CD4-positive, alpha-beta T cell (primary cell): Measurements from ENCODE around the gene EIF5A. TPM values are rescaled to one million over a fixed set of nuclear protein-coding genes. Genes with fewer than 3 reads are reported as not detected.

Experiments used
- ATAC-seq: fragments of 200-7000 bp; cut with Tn5 transposase; one replicate; pipeline ENCODE4 v1.10.0; 2022; ENCODE audit warnings: mild to moderate bottlenecking; ENCODE audit not compliant: poor library complexity
- CTCF ChIA-PET: fragments of 350-600 bp; sonication (Branson Sonifier 250); formaldehyde crosslinking; loops from one replicate; lab custom pipeline; 2021; ENCODE audit warnings: antibody characterized with exemption, inconsistent platforms; lab: Charles Lee
- POLR2A ChIA-PET: fragments of 350-600 bp; sonication (Branson Sonifier 250); formaldehyde crosslinking; loops from one replicate; lab custom pipeline; 2021; ENCODE audit warnings: antibody characterized with exemption, inconsistent platforms; lab: Charles Lee
- DNase-seq, 14 experiments: peaks; one replicate each; pipeline ENCODE4 v3.0.0-alpha.2; 2013 to 2020; ENCODE audit warnings: mixed read lengths in 2 of 14
- H3K27ac ChIP-seq, 2 donors: one replicate each; pipeline versions ENCODE4 v1.5.1 to v1.7.0; 2013; ENCODE audit warnings: low read length in 2 of 2, low read depth in 1 of 2, mild to moderate bottlenecking in 1 of 2
- H3K27me3 ChIP-seq, 2 experiments: 1 replicate in 1 of 2; 2 replicates in 1 of 2; pipeline versions ENCODE4 v1.6.1 to v1.7.0; 2013; ENCODE audit warnings: low read length in 2 of 2, control low read depth in 1 of 2, mild to moderate bottlenecking in 1 of 2, moderate library complexity in 1 of 2; ENCODE audit not compliant: insufficient read depth in 2 of 2, control insufficient read depth in 1 of 2
- H3K36me3 ChIP-seq: one replicate; pipeline ENCODE4 v1.6.1; 2013; ENCODE audit warnings: low read length, control low read depth; ENCODE audit not compliant: insufficient read depth
- H3K4me1 ChIP-seq: one replicate; pipeline ENCODE4 v1.6.1; 2013; ENCODE audit warnings: low read length, control low read depth; ENCODE audit not compliant: insufficient read depth
- H3K4me3 ChIP-seq: one replicate; pipeline ENCODE4 v1.5.1; 2013; ENCODE audit warnings: mild to moderate bottlenecking, low read length, moderate library complexity
- H3K9me3 ChIP-seq, 2 experiments: 1 replicate in 1 of 2; 2 replicates in 1 of 2; pipeline versions ENCODE4 v1.6.1 to v1.7.0; 2013; ENCODE audit warnings: low read length in 2 of 2, mild to moderate bottlenecking in 2 of 2, control low read depth in 1 of 2, moderate library complexity in 1 of 2; ENCODE audit not compliant: control insufficient read depth in 1 of 2, insufficient read depth in 1 of 2
- H3K27ac Mint-ChIP-seq: one replicate; pipeline ENCODE4 v1.8.0; 2020; ENCODE audit warnings: mixed read lengths
- H3K27me3 Mint-ChIP-seq: one replicate; pipeline ENCODE4 v1.8.0; 2021; ENCODE audit warnings: mixed read lengths
- H3K36me3 Mint-ChIP-seq: one replicate; pipeline ENCODE4 v1.8.0; 2021; ENCODE audit warnings: low read depth, mixed read lengths
- H3K4me1 Mint-ChIP-seq: one replicate; pipeline ENCODE4 v1.8.0; 2021; ENCODE audit warnings: low read depth, mixed read lengths
- H3K4me3 Mint-ChIP-seq: one replicate; pipeline ENCODE4 v1.8.0; 2020; ENCODE audit warnings: mild to moderate bottlenecking, mixed read lengths
- H3K9me3 Mint-ChIP-seq: one replicate; pipeline ENCODE4 v1.8.0; 2020; ENCODE audit warnings: mixed read lengths
- intact Hi-C, 2 experiments: fragments of 100-400 bp; cut with DNase I in 1 of 2; cut with micrococcal nuclease in 1 of 2; formaldehyde crosslinking; loops; one replicate each; pipeline versions ENCODE4 v1.15.1 to v1.9.0; 2023 to 2025; cut with DNase I, micrococcal nuclease
- total RNA-seq, 174 experiments: library from RNA in 2 of 174; stranded (reverse) in 2 of 174; gene quantifications; one replicate each; pipeline ENCODE4 v1.2.3 and lab custom pipeline; 2021 to 2026
- TF ChIP-seq, protein P1 (sequence below): fragments of 200-600 bp; IDR thresholded peaks from one replicate; pipeline ENCODE4 v1.8.0; 2022; ENCODE audit warnings: antibody characterized with exemption, mild to moderate bottlenecking

EIF5A gene
- total RNA-seq, 2 experiments from 2014 or later = 471 to 480 TPM

DNA sequence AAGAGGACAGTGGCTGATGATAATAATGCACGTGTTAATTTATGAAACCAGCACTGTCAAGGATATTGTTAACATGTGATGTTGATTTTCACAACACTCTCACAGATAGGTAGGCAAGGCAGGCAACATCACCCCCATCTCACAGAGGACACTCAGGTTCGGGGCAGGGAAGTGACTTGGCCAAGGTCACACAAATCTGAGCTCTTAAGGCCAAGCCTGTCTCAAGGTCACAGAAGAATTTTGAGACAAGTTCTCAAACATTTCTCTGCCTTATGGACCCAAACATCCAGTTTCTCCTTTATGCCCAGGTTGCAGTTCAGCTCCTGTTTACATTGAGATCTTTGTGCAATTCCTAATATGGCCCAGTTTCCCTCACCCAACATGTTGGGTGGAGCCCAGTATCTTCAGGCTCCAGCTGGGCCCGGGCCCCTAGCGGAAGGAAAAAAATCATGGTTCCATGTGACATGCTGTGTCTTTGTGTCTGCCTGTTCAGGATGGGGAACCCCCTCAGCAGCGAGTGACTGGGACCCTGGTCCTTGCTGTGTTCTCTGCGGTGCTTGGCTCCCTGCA is 24.6 kb upstream of the EIF5A start:
- DNase-seq (no peak), ATAC-seq (no peak)
- peaks cover 0 to 9% of the 10 kb centered on the region in 2 experiments for H3K9me3 ChIP-seq
- Mint-ChIP-seq H3K4me1 (peaks cover 26% of the 10 kb centered on the region), H3K27ac (no peak overlapping the region), H3K36me3 (no peaks in the 10 kb centered on the region), H3K27me3 (peaks cover 43% of the 10 kb centered on the region), H3K9me3 (no peaks in the 10 kb centered on the region), H3K4me3 (peak overlapping the region; percentile 65)
- TF ChIP-seq, protein P1, sequence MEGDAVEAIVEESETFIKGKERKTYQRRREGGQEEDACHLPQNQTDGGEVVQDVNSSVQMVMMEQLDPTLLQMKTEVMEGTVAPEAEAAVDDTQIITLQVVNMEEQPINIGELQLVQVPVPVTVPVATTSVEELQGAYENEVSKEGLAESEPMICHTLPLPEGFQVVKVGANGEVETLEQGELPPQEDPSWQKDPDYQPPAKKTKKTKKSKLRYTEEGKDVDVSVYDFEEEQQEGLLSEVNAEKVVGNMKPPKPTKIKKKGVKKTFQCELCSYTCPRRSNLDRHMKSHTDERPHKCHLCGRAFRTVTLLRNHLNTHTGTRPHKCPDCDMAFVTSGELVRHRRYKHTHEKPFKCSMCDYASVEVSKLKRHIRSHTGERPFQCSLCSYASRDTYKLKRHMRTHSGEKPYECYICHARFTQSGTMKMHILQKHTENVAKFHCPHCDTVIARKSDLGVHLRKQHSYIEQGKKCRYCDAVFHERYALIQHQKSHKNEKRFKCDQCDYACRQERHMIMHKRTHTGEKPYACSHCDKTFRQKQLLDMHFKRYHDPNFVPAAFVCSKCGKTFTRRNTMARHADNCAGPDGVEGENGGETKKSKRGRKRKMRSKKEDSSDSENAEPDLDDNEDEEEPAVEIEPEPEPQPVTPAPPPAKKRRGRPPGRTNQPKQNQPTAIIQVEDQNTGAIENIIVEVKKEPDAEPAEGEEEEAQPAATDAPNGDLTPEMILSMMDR = no peak
- no peak overlapping the region for H3K27ac ChIP-seq
- H3K4me1 ChIP-seq = peaks cover 28% of the 10 kb centered on the region
- H3K36me3 ChIP-seq = no peaks in the 10 kb centered on the region
- H3K4me3 ChIP-seq = no peak overlapping the region
- CTCF ChIA-PET = interaction anchor here (0.8 to 1.8 kb wide), 2 partner anchors 13 to 73 kb away, joined by 3 to 13 read pairs; no protein-coding TSS in a partner anchor
- H3K27me3 ChIP-seq = peaks cover 38 to 47% of the 10 kb centered on the region in 2 experiments
- POLR2A ChIA-PET = interaction anchor here (0.6 to 2.0 kb wide), 5 partner anchors 11 to 54 kb away, joined by 3 to 9 read pairs (median 3); partner anchors contain the start of gene ACAP1
- intact Hi-C loops = loop anchor here in 1 of 2 experiments (5.0 kb wide), 1 partner anchor 236 kb away; no protein-coding TSS in a partner anchor

DNA sequence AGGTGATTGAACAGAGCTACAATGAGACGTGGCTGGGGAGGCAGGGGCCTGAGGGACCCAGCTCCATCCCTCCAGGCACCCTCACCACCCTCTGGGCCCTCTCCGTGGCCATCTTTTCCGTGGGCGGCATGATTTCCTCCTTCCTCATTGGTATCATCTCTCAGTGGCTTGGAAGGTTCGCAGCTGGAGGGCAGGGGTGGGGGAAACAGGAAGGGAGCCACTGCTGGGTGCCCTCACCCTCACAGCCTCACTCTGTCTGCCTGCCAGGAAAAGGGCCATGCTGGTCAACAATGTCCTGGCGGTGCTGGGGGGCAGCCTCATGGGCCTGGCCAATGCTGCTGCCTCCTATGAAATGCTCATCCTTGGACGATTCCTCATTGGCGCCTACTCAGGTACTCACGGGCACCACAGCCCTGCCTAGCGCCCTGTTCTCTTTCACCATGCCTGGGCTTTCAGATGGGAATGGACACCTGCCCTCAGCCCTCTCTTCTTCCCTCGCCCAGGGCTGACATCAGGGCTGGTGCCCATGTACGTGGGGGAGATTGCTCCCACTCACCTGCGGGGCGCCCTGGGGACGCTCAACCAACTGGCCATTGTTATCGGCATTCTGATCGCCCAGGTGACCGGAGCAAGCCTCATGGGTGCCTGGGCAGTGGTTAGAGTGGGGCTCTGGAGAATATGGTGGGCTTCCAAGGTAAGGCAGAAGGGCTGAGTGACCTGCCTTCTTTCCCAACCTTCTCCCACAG is 23.8 kb upstream of the EIF5A start:
- Histone ChIP-seq H3K27ac (no peak overlapping the region), H3K36me3 (no peaks in the 10 kb centered on the region), H3K27me3 (peaks cover 38 to 47% of the 10 kb centered on the region in 2 experiments), H3K9me3 (peaks cover 0 to 9% of the 10 kb centered on the region in 2 experiments), H3K4me3 (no peak overlapping the region), H3K4me1 (peaks cover 28% of the 10 kb centered on the region)
- H3K36me3 Mint-ChIP-seq = no peaks in the 10 kb centered on the region
- no peak overlapping the region for H3K4me3 Mint-ChIP-seq
- POLR2A ChIA-PET = interaction anchor here (1.3 to 1.8 kb wide), 2 partner anchors 10 to 53 kb away, joined by 3 to 6 read pairs; partner anchors contain the start of gene ACAP1
- intact Hi-C loops = loop anchor here in 1 of 2 experiments (5.0 kb wide), 1 partner anchor 236 kb away; no protein-coding TSS in a partner anchor
- ATAC-seq = no peak
- CTCF ChIA-PET = interaction anchor here (1.8 kb wide), 1 partner anchor 13 kb away, joined by 13 read pairs; no protein-coding TSS in a partner anchor
- peaks cover 51% of the 10 kb centered on the region for H3K27me3 Mint-ChIP-seq
- DNase-seq = no peak
- H3K4me1 Mint-ChIP-seq = peaks cover 26% of the 10 kb centered on the region
- no peak overlapping the region for H3K27ac Mint-ChIP-seq
- H3K9me3 Mint-ChIP-seq = no peaks in the 10 kb centered on the region
- TF ChIP-seq, protein P1 = no peak

- peaks cover 55% of the 10 kb centered on the region for H3K27me3 Mint-ChIP-seq
- Histone ChIP-seq H3K9me3 (peaks cover 0 to 9% of the 10 kb centered on the region in 2 experiments), H3K4me3 (no peak overlapping the region), H3K36me3 (no peaks in the 10 kb centered on the region), H3K4me1 (peaks cover 28% of the 10 kb centered on the region), H3K27me3 (peaks cover 38 to 47% of the 10 kb centered on the region in 2 experiments), H3K27ac (no peak overlapping the region)
- intact Hi-C loops = loop anchor here in 1 of 2 experiments (5.0 kb wide), 1 partner anchor 238 kb away; no protein-coding TSS in a partner anchor
- ATAC-seq = no peak
- TF ChIP-seq, protein P1 = no peak
- no peaks in the 10 kb centered on the region for H3K36me3 Mint-ChIP-seq
- POLR2A ChIA-PET = interaction anchor here (0.6 kb wide), 1 partner anchor 21 kb away, joined by 3 read pairs; no protein-coding TSS in a partner anchor
- no peaks in the 10 kb centered on the region for H3K9me3 Mint-ChIP-seq
- peaks cover 26% of the 10 kb centered on the region for H3K4me1 Mint-ChIP-seq
- CTCF ChIA-PET = interaction anchor here (1.2 kb wide), 1 partner anchor 12 kb away, joined by 4 read pairs; no protein-coding TSS in a partner anchor
- H3K27ac Mint-ChIP-seq = no peak overlapping the region
- no peak overlapping the region for H3K4me3 Mint-ChIP-seq
- DNase-seq = no peak
Measured at GRCh38 chr17:7284911-7285310, 22.5 kb upstream of the EIF5A start.
